HL-60 (cell line): ENCODE measurements around the gene ZNF211.

Experiments
- DNase-seq, 2 experiments: peaks; one replicate each; pipeline ENCODE4 v3.0.0-alpha.2; 2010 to 2020; ENCODE audit warnings: low read depth in 1 of 2, low spot score in 1 of 2
- H3K27ac ChIP-seq: fragments of 250-450 bp; sonication (Bioruptor Pico); replicated peaks from 2 replicates; pipeline ENCODE4 v1.5.1; 2020; ENCODE audit warnings: mild to moderate bottlenecking, moderate library complexity
- H3K27me3 ChIP-seq: fragments of 250-450 bp; sonication (Bioruptor Pico); 2 replicates; pipeline ENCODE4 v1.5.1; 2021; ENCODE audit warnings: mild to moderate bottlenecking, moderate library complexity; ENCODE audit not compliant: insufficient read depth, poor library complexity, severe bottlenecking
- H3K4me3 ChIP-seq: replicated peaks from 2 replicates; pipeline ENCODE4 v1.5.1; 2011; ENCODE audit warnings: mild to moderate bottlenecking, control low read depth, low read length; ENCODE audit not compliant: insufficient read depth
- CTCF ChIP-seq: IDR thresholded peaks from one replicate; pipeline ENCODE4 v1.5.1; 2011; ENCODE audit warnings: low read length, control low read depth, inconsistent platforms; ENCODE audit not compliant: insufficient read depth
- GABPA ChIP-seq: IDR thresholded peaks from 2 replicates; pipeline ENCODE4 v1.6.1; 2012; ENCODE audit warnings: low read depth
- POLR2AphosphoS5 ChIP-seq: IDR thresholded peaks from 2 replicates; pipeline ENCODE4 v1.6.1; 2012; ENCODE audit warnings: low read depth
- SPI1 ChIP-seq: IDR thresholded peaks from 2 replicates; pipeline ENCODE4 v1.6.1; 2012; ENCODE audit warnings: low read depth, mild to moderate bottlenecking, borderline replicate concordance
- TF ChIP-seq, protein P1 (sequence below): IDR thresholded peaks from 2 replicates; pipeline ENCODE4 v1.6.1; 2012; ENCODE audit warnings: low read depth; ENCODE audit not compliant: insufficient replicate concordance

Gene ZNF211

DNA sequence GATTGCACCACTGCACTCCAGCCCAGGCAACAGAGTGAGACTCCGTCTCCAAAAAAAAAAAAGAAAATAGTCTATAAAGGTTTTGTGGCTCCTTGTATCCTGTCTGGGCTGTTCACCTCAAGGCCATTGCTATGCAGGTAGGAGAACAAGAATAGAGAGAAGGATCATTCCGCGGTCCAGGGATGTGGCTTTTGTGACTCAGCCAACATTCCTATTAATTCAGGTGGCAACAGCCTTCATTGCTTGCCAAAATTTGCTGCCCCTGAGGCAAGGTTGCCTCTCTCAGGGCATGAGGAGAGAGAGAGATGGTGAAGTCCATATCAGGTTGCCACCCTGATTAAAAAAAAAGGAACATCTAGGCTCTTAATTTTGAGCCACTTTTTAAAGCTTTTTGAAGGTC lies 56.8 kb downstream of the ZNF211 start:
- no peak overlapping the region for H3K27ac ChIP-seq
- no peaks in the 10 kb centered on the region for H3K27me3 ChIP-seq
- DNase-seq: no peak
- H3K4me3 ChIP-seq: no peak overlapping the region
- TF ChIP-seq, protein P1, sequence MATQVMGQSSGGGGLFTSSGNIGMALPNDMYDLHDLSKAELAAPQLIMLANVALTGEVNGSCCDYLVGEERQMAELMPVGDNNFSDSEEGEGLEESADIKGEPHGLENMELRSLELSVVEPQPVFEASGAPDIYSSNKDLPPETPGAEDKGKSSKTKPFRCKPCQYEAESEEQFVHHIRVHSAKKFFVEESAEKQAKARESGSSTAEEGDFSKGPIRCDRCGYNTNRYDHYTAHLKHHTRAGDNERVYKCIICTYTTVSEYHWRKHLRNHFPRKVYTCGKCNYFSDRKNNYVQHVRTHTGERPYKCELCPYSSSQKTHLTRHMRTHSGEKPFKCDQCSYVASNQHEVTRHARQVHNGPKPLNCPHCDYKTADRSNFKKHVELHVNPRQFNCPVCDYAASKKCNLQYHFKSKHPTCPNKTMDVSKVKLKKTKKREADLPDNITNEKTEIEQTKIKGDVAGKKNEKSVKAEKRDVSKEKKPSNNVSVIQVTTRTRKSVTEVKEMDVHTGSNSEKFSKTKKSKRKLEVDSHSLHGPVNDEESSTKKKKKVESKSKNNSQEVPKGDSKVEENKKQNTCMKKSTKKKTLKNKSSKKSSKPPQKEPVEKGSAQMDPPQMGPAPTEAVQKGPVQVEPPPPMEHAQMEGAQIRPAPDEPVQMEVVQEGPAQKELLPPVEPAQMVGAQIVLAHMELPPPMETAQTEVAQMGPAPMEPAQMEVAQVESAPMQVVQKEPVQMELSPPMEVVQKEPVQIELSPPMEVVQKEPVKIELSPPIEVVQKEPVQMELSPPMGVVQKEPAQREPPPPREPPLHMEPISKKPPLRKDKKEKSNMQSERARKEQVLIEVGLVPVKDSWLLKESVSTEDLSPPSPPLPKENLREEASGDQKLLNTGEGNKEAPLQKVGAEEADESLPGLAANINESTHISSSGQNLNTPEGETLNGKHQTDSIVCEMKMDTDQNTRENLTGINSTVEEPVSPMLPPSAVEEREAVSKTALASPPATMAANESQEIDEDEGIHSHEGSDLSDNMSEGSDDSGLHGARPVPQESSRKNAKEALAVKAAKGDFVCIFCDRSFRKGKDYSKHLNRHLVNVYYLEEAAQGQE: no peak
- TF ChIP-seq CTCF (no peak), POLR2AphosphoS5 (no peak), GABPA (no peak), SPI1 (no peak)
